GM21529 (cell line): ENCODE data around the gene C2orf72.
"Not testable (repeated sequence)": the region's sequence is repeated elsewhere in the genome, so short reads cannot be mapped to it uniquely, and the experiment has no call there.

Experiments
- ATAC-seq: cut with Tn5 transposase; IDR thresholded peaks from one replicate; pipeline ENCODE4 v1.9.1; 2021; ENCODE audit not compliant: unreplicated experiment

The C2orf72 gene

DNA sequence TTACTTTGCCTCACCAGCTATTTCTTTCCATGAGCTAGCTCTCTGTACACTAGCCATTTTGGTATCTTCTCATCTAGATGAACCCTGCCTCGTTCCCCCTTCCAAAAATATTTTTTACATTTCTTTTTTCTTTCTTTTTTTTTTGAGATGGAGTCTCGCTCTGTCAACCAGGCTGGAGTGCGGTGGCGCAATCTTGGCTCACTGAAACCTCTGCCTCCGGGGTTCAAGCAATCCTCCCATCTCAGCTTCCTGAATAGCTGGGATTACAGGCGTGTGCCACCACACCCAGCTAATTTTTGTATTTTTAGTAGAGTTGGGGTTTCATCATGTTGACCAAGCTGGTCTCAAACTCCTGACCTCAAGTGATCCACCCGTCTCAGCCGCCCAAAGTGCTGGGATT is 30.2 kb downstream of the C2orf72 start:
- not testable (repeated sequence) for ATAC-seq

DNA sequence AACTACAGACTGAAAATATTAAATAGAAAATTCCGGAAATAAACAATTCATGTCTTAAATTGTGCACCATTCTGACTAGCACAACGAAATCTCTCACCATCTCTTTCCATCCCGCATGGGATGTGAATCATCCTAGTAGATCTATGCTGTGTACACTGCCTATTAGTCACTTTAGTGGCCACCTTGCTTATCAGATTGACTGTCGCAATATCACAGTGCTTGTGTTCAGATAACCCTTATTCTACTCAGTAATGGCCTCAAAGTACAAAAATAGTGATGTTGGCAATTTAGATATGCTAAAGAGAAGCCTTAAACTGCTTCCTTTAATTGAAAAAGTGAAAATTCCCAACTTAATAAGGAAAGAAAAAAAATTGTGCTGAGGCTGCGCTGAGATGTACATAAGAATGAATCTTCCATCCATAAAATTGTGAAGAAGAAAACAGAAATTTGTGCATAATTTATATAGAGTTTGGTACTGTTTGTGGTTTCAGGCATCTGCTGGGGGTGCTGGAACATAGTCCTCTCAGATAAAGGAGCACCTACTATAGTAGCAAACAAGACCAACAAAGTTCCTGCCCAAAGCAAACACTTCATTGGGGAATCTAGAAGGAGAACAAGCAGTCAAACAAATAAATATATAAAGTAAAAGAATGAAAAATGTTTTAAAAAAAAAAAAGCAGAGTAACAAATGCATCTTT is 31.4 kb downstream of the C2orf72 start:
- no peak for ATAC-seq

DNA sequence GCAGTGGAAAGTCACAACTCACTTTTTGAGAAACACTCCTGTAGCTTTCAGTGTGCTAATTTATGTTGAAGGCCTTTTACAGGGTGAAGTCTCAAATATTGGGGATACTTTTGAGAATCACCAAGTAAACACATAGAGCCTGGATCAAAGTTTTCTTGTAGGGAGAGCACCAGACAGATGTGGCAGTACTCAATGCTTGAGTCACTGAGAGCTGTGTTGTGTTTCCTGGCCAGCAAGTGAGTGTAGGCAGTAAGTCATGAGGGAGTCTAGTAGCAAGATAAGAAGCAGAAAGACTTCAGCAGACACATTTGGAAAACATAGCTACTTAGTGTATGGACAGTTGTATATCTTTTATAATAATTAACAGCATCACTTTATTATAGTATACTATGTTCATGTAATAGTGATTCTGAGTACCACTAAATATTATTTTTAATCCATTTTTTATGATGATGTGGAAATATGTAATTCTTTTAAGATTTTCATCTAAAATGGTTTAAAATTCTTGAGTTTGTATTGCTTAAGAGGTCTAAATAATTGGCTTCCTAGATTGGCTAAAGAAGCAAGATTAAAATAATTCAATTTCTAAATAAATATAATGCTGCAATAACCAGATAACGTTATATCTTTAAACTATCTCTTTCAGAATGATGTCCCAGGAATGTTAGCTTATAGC is 32.2 kb downstream of the C2orf72 start:
- ATAC-seq = no peak

DNA sequence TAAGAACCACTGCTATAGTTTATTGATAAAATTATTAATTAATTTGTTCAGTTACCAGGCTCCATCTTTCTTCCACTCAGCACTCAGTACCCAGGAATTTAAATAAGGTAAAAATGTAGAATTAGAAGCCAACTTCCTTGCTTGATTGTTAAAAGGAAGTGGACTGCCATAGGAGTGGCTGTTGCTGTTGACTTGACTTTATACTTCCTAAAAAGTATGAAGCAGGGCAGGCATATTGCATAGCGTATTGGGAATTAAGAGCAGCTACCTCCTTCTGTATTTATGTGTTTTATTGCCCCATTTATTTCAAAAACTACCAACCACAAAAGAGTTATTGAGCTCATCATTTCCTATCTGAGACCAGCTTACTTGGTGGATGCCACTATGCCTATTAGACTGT is 47.2 kb downstream of the C2orf72 start:
- no peak for ATAC-seq

DNA sequence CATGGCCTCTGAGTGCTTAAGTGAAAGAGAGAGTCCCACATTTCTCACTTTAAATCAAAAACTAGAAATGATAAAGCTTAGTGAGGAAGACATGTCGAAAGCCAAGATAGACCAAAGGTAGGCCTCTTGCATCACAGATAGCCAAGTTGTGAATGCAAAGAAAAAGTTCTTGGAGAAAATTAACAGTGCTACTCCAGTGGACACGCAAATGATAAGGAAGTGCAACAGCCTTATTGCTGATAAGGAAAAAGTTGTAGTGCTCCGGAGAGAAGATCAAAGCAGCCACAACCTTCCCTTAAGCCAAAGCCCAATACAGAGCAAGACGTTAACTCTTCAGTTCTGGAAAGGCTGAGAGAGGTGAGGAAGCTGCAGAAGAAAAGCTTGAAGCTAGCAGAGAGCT is 51.4 kb downstream of the C2orf72 start:
- ATAC-seq = no peak

DNA sequence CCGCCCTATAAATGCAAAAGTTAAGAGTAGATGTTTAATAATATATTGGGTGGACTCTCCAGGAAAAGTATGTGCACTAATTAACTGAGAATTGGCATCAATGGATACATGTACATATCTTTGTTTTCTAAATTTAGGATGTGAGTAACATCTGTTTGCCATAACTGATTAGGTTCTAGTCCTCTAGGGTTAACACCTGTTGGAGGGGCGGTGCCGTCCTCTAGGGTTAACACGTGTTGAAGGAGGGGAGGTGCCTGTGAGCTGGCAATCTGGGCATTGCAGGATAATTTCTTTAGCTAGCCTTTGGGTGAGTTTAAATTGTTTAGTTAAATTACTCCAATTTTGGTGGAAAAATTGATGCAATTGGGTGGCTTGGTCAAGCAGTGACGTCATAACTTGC is 56.6 kb downstream of the C2orf72 start:
- ATAC-seq = no peak

DNA sequence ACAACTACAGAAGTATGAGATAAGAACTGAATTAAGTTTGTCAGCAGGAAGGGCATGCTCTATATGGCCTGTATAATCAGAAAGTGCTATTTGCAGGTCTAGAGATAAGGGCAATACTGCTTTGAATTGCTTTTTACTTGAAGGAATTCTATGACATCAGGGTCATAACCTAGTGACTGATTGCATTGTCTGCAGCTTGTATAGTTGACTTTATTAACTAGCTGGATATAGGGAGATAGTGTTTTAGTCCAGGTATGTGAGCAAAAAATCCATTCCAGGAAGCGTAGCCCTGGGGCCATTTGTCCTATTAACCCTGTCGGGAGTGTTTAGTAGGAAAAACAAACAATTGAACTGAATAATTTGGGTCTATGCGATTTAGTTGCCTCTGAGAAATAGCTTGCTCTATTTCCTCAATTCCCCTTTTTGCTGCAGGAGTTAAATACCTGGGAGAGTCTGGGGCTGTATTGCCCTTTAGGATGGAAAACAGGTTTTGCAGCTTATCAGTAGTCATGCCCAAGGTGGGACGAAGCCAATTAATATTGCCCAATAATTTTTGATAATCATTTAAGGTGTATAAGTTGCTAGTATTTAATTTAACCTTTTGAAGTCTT is 57.5 kb downstream of the C2orf72 start:
- no peak for ATAC-seq
